Stimulated activated CD4-positive, alpha-beta T cell treated with anti-CD3 and anti-CD28 coated beads, Interleukin-12 subunit alpha, Interleukin-12 subunit beta, amount 100 ng/mL, for 48 hours (primary cell): ENCODE results near the gene ARSA.
"Not testable (repeated sequence)": the region's sequence is repeated elsewhere in the genome, so short reads cannot be mapped to it uniquely, and the experiment has no call there.

Experiments used
- DNase-seq, 3 donors: peaks; one replicate each; pipeline ENCODE4 v3.0.0-alpha.2; 2020; ENCODE audit warnings: low read depth in 2 of 3, low spot score in 1 of 3

ARSA gene

DNA sequence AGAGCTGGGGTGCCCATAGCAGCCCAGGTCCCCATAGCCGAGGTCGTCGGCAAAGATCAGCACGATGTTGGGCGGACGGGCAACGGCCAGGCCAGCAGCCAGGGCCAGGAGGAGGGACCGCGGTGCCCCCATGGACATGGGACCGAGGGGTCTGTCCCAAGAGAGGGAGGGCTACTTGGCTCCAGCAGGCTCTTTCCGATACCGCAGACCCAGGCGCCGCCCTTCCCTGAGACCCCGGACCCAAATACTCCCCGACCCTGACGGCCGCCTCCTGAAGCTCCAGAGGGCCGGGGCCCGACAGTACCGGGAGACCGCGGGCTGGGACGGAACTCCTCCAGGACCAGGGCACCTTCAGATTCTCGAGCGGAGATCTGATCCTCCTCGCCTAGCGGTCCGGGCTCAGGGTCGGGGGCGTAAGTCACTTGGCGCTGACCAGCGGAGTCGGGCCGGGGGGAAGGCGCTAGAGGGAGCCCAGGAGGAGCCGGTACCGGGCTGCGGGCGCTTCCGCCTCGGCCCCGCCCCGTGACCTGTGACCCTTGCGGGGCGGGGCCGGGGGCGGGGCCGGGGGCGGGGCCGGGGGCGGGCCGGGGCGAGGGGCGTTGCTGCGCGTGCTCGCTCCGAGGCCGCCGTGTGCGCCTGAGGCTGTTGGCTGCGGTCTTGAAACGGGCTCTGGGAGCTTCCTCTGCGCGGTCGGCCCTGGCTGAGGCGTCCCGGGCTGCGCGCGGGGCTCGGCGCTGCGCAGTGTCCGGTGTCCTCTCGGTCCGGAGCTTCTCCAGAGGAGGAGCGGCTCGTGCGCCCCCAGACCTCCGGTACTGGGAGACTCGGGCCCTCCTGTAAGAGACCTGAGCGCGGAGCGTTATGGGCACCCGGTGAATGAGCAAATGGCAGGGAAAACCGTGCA is at the start of gene ARSA:
ARSA (minus strand) TSS at position 511 of the 901 bp plus-strand sequence; CDS start at position 138, 373 bp downstream.
- DNase-seq, result peak; percentile 47 to 70 (median 57)

DNA sequence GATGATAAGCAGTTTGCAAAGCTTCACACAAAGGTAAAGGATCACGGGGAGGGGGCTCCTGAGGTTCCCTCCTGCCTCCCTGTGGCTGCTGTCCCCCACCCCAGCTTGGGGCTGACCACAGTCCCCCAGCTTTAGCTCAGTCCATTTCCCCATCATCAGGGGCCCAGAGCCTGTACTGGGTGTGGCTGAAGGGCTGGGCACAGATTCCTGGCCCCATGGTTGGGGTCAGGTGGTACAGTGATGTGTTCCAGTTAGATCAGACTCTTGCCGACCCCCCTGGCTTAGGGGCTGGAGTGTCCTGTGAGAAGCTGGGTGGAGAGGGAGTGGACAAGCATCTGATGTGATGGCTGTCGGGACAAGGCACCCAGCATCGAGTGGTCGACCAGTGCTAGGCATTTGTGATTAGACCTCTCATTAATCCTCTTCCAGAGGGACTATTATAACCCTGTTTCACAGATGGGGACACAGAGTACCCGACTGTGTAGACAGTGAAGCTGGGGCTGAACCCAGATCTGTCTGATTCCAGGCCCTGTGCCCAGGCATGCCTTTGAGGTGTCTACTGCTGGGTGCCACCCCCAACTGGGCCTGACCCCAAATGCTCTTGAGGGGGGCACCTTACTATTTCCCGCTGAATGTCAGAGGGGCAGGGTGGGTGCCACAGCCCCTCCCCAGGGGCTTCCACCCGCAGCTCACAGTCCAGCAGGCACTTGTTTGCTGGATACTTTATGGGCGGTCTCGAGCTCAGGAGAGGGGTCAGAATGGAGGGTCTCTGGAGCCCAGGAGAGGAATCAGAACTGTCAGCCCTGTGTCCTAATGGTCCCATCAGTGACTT is 48.9 kb upstream of the ARSA start:
- DNase-seq, result no peak

GRCh38 chr22:50676180-50676636 is 48.3 kb upstream of the ARSA start:
- DNase-seq, result no peak

DNA sequence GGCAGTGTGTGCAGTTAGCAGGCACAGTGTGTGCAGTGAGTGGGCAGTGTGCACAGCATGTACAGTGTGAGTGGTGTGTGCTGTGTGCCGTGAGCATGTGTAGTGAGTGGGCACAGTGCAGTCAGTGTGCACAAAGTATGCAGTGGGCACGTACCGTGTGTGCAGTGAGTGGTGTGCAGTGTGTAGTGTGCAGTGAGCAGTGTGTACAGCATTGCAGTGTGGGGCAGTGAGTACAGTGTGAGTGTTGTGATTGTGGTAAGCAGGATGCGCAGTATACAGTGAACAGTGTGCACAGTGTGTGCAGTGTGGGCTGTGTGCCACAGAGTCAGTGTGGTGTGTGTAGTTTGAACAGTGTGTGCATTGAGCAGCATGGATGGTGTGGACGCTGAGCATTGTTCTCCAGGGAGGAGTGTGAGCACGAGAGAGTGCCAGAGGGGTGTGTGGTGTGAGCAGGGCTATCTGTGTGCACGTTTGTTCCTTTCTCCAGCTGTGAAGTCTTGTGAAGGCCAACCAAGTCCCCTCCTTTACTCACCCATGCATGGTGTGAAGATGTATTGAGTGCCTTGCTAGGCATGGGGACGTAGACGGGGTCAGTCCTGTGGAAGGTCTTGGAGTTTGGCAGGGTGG is 47.7 kb upstream of the ARSA start:
- DNase-seq, result no peak

DNA sequence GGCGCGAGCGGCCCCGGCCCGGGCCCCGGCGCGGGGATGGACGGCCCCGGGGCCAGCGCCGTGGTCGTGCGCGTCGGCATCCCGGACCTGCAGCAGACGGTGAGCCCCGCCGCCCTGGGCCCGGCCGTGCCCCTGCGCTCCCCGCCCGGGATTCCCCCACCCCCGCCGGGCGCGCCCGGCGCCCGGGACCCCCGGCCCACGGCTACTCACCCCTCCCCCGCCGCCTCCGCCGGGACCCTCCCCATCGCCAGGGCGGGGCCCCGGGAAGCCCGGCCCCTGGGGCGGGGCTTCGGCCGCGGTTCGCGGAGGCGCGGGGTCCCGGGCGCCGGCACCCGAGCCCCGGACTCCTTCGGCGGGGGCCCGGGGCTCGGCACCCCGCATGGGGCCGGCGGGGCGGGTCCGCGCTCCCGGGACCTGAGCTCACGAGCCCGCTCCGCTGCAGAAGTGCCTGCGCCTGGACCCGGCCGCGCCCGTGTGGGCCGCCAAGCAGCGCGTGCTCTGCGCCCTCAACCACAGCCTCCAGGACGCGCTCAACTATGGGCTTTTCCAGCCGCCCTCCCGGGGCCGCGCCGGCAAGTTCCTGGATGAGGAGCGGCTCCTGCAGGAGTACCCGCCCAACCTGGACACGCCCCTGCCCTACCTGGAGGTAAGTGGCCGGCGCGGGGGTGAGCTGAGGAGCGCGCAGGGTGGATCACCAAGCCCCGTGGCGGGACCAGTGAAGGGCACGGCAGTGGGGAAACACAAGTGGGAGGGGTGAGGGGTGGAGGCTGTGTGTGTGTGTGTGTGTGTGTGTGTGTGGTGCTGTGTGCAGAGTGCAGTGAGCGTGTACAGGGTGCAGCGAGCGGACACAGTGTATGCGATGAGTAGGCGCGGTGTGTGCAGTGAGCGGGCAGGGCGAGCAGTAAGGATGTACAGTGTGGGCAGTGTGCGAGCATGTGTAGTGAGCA is 46.9 kb upstream of the ARSA start:
- no peak for DNase-seq

DNA sequence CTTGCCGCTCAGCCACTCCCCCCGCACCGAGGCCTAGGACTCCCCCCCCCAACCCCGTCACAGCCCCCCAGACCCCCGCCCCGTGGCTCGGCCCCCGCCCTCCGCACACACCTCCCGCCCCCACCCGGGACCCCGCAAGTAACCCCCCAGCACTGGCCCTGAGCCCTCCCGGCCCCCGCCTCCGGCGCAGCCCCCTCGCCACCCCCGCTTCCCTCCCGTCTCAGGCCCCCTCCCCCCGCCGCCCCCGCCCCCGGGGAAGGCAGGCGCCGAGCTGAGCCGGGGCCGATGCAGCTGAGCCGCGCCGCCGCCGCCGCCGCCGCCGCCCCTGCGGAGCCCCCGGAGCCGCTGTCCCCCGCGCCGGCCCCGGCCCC is 46.2 kb upstream of the ARSA start:
- DNase-seq, result no peak

GRCh38 chr22:50673231-50674129 is 45.5 kb upstream of the ARSA start:
- DNase-seq, result no peak

DNA sequence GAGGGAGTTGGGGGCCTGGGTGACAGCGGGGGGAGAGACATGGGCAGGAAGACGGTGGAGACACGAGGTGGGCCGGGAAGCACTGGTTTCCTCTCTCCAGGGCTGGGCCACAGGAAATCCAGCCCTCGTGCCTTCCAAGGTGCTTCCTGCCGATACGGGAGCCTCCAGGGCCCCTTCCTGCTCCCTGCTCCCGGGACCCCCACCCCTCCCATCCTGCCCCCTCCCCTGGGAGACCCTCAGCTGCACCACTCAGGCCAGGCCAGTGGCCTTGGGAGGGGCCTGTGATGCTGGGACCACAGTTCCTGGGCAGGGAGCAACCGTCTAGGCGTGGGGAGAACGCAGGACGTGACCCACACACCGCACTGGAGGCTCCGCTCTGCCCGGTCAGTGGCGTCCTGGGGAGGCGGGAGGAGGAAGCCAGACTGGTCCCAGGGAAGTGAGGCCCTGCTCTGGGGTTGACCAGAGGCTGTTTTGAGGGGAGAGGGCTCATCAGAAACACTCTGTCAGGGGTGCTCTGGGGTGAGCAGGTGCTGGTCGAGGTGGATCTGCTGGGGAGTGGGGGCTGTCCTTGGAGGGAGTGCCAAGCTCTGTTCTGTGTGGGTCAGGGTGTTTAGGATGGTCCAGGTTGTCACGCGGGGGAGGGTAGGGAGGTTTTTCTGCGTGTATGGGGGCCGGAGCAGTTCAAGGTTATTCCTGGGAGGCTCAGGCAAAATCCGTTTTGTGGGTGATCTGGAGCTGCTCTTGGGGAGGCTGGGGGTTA is 44.7 kb upstream of the ARSA start, which contains the start of gene SHANK3:
SHANK3 (plus strand) TSS at position 353 of the 760 bp plus-strand sequence.
- no peak for DNase-seq

DNA sequence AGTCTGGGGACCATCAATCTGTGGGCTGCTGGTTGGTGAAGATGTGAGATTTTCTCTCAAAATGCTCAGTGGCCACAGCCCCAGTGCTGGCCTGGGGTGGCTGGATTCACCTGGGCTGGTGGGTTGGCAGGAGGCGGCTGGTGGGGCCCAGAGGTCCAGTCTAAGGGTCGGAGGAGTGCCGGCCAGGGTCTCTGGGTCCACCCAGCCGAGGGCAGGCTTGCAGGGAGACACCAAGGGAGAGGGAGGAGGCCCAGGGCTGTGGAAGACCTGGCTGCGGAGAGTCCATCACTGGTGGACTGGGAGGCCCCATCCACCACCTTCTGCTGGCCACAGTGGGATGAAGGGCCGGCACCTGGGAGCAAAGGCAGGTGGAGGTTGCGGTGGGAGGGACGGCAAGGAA is 44.1 kb upstream of the ARSA start:
- DNase-seq, result no peak

- no peak for DNase-seq
Observed at GRCh38 chr22:50671641-50672040, 43.7 kb upstream of the ARSA start.

- no peak for DNase-seq
Observed at GRCh38 chr22:50670914-50671538, 43.1 kb upstream of the ARSA start.

GRCh38 chr22:50670513-50670912 is 42.6 kb upstream of the ARSA start:
- no peak for DNase-seq

- DNase-seq, result no peak
Observed at GRCh38 chr22:50665738-50666137, 37.8 kb upstream of the ARSA start.

GRCh38 chr22:50665212-50665611 is 37.3 kb upstream of the ARSA start:
- no peak for DNase-seq

GRCh38 chr22:50660306-50660705 is 32.4 kb upstream of the ARSA start:
- no peak for DNase-seq

DNA sequence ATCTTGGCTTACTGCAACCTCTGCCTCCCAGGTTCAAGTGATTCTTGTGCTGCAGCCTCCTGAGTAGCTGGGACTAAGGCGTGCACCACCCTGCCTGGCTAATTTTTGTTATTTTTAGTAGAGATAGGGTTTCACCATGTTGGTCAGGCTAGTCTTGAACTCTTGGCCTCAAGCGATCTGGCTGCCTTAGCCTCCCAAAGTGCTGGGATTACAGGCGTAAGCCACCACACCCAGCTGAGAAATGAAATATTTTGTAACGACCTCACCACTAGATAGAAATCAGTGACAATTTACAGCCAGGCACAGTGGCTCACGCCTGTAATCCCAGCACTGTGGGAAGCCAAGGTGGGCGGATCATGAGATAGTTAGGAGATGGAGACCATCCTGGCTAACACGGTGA is 31.8 kb upstream of the ARSA start:
- DNase-seq, result not testable (repeated sequence)

DNA sequence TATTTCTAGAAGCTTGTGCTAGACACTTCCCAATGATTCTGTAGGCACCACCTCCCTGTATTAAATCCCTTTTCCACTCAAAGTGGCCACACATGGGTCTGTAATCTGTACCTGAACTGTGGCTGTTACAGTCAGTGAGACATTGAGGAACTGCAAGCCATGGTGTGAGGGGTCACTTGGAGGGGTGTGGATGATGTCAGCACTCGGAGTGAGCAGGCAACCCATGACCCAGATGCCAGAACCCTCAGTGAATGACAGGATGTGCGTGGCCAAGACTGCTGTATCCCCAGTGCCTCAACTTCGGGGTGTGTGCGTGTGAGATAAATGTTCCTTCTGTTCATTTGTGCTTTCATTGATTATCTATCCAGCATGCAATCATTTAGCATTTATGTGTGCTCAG is 30.0 kb upstream of the ARSA start:
- no peak for DNase-seq
